BLaER1 (cell line): ENCODE measurements around the gene ATP11A.

ENCODE experiments used
- H3K27ac ChIP-seq: shearing (Covaris generic); formaldehyde crosslinking; 2 replicates; pipeline ENCODE4 v1.8.1; 2022
- H3K27me3 ChIP-seq: shearing (Covaris generic); formaldehyde crosslinking; 2 replicates; pipeline ENCODE4 v1.8.1; 2022
- H3K36me3 ChIP-seq: shearing (Covaris generic); formaldehyde crosslinking; 2 replicates; pipeline ENCODE4 v1.8.1; 2022
- H3K4me1 ChIP-seq: shearing (Covaris generic); formaldehyde crosslinking; 2 replicates; pipeline ENCODE4 v1.8.1; 2022
- H3K4me2 ChIP-seq: shearing (Covaris generic); formaldehyde crosslinking; 2 replicates; pipeline ENCODE4 v1.8.1; 2022
- H3K4me3 ChIP-seq: shearing (Covaris generic); formaldehyde crosslinking; 2 replicates; pipeline ENCODE4 v1.8.1; 2022
- H3K9ac ChIP-seq: shearing (Covaris generic); formaldehyde crosslinking; 2 replicates; pipeline ENCODE4 v1.8.1; 2022
- H3K9me3 ChIP-seq: shearing (Covaris generic); formaldehyde crosslinking; 2 replicates; pipeline ENCODE4 v1.8.1; 2022
- H4K20me1 ChIP-seq: shearing (Covaris generic); formaldehyde crosslinking; 2 replicates; pipeline ENCODE4 v1.8.1; 2022
- Cebpa-rat ChIP-seq: shearing (Covaris generic); IDR thresholded peaks from 2 replicates; pipeline ENCODE4 v1.8.1; 2022

The ATP11A gene

GRCh38 chr13:112911883-112912282 lies 222.0 kb downstream of the ATP11A start:
- no peak overlapping the region for H3K27ac ChIP-seq
- no peak for TF ChIP-seq Cebpa-rat
- 0 out of 2 replicates have a peak, but pooled peaks cover under 1% of the 10 kb centered on the region for H3K9me3 ChIP-seq
- peaks cover 37% of the 10 kb centered on the region for H4K20me1 ChIP-seq
- peaks cover 46% of the 10 kb centered on the region for H3K4me1 ChIP-seq
- no peak overlapping the region for H3K4me2 ChIP-seq
- no peak overlapping the region for H3K4me3 ChIP-seq
- H3K9ac ChIP-seq = no peak overlapping the region
- H3K27me3 ChIP-seq = peaks cover 69% of the 10 kb centered on the region
- H3K36me3 ChIP-seq = no peaks in the 10 kb centered on the region

- H3K9me3 ChIP-seq = no peaks in the 10 kb centered on the region
- H4K20me1 ChIP-seq = peaks cover 27% of the 10 kb centered on the region
- peak overlapping the region; percentile 29; the same call in 1 of the 2 replicates for H3K4me2 ChIP-seq
- H3K27ac ChIP-seq = no peak overlapping the region
- peaks cover 41% of the 10 kb centered on the region for H3K4me1 ChIP-seq
- no peak overlapping the region for H3K9ac ChIP-seq
- H3K36me3 ChIP-seq = no peaks in the 10 kb centered on the region
- no peak for TF ChIP-seq Cebpa-rat
- peaks cover 65% of the 10 kb centered on the region for H3K27me3 ChIP-seq
- no peak overlapping the region for H3K4me3 ChIP-seq
Measured at GRCh38 chr13:112912726-112913440, 223.0 kb downstream of the ATP11A start.

- Histone ChIP-seq H3K4me1 (peaks cover 23% of the 10 kb centered on the region), H3K9ac (no peak overlapping the region), H3K4me3 (no peak overlapping the region), H3K27ac (no peak overlapping the region), H3K9me3 (no peaks in the 10 kb centered on the region), H4K20me1 (peaks cover 4% of the 10 kb centered on the region; the same call in 1 of the 2 replicates), H3K4me2 (no peak overlapping the region), H3K36me3 (no peaks in the 10 kb centered on the region), H3K27me3 (peaks cover 38% of the 10 kb centered on the region)
- TF ChIP-seq Cebpa-rat = no peak
Measured at GRCh38 chr13:112916296-112916695, 226.5 kb downstream of the ATP11A start.

GRCh38 chr13:112917056-112917664 lies 227.3 kb downstream of the ATP11A start:
- peaks cover 4% of the 10 kb centered on the region; the same call in 1 of the 2 replicates for H4K20me1 ChIP-seq
- H3K27me3 ChIP-seq = peaks cover 29% of the 10 kb centered on the region
- no peak overlapping the region for H3K9ac ChIP-seq
- H3K27ac ChIP-seq = no peak overlapping the region
- H3K4me2 ChIP-seq = no peak overlapping the region
- H3K4me1 ChIP-seq = peaks cover 23% of the 10 kb centered on the region
- H3K9me3 ChIP-seq = no peaks in the 10 kb centered on the region
- no peak for TF ChIP-seq Cebpa-rat
- H3K4me3 ChIP-seq = no peak overlapping the region
- H3K36me3 ChIP-seq = no peaks in the 10 kb centered on the region

- TF ChIP-seq Cebpa-rat = no peak
- no peaks in the 10 kb centered on the region for H3K9me3 ChIP-seq
- peaks cover 23% of the 10 kb centered on the region for H3K27me3 ChIP-seq
- H3K27ac ChIP-seq = no peak overlapping the region
- peak overlapping the region; percentile 69; the same call in 1 of the 2 replicates for H3K4me2 ChIP-seq
- H3K36me3 ChIP-seq = no peaks in the 10 kb centered on the region
- H4K20me1 ChIP-seq = peaks cover 4% of the 10 kb centered on the region; the same call in 1 of the 2 replicates
- no peak overlapping the region for H3K4me3 ChIP-seq
- no peak overlapping the region for H3K9ac ChIP-seq
- H3K4me1 ChIP-seq = peaks cover 23% of the 10 kb centered on the region
Measured at GRCh38 chr13:112917737-112918136, 227.9 kb downstream of the ATP11A start.

- Histone ChIP-seq H3K36me3 (no peaks in the 10 kb centered on the region), H3K27ac (no peak overlapping the region), H4K20me1 (peaks cover 4% of the 10 kb centered on the region; the same call in 1 of the 2 replicates), H3K4me1 (peaks cover 20% of the 10 kb centered on the region), H3K4me2 (peak overlapping the region; percentile 69), H3K9ac (no peak overlapping the region), H3K4me3 (no peak overlapping the region), H3K27me3 (peaks cover 18% of the 10 kb centered on the region), H3K9me3 (no peaks in the 10 kb centered on the region)
- no peak for TF ChIP-seq Cebpa-rat
Measured at GRCh38 chr13:112918266-112918665, 228.4 kb downstream of the ATP11A start.

GRCh38 chr13:112918746-112919145 lies 228.9 kb downstream of the ATP11A start:
- no peak for TF ChIP-seq Cebpa-rat
- H3K4me2 ChIP-seq = peak overlapping the region; percentile 69

GRCh38 chr13:112923962-112924361 lies 234.1 kb downstream of the ATP11A start:
- H3K4me3 ChIP-seq = no peak overlapping the region
- H3K27me3 ChIP-seq = peaks cover 15% of the 10 kb centered on the region
- no peak overlapping the region for H3K4me2 ChIP-seq
- H3K27ac ChIP-seq = no peak overlapping the region
- no peak overlapping the region for H3K9ac ChIP-seq
- H3K9me3 ChIP-seq = no peaks in the 10 kb centered on the region
- peaks cover under 1% of the 10 kb centered on the region; the same call in 1 of the 2 replicates for H3K4me1 ChIP-seq
- TF ChIP-seq Cebpa-rat = no peak
- no peaks in the 10 kb centered on the region for H3K36me3 ChIP-seq
- peaks cover 6% of the 10 kb centered on the region; the same call in 1 of the 2 replicates for H4K20me1 ChIP-seq

More at GRCh38 chr13:112918746-112919145, 228.9 kb downstream of the ATP11A start:
- Histone ChIP-seq H3K36me3 (no peaks in the 10 kb centered on the region), H3K27me3 (peaks cover 13% of the 10 kb centered on the region), H3K9me3 (no peaks in the 10 kb centered on the region), H3K27ac (no peak overlapping the region), H3K4me1 (peaks cover 16% of the 10 kb centered on the region), H3K4me3 (no peak overlapping the region), H4K20me1 (peaks cover 4% of the 10 kb centered on the region; the same call in 1 of the 2 replicates), H3K9ac (no peak overlapping the region)

GRCh38 chr13:112924365-112924764 lies 234.5 kb downstream of the ATP11A start:
- Histone ChIP-seq H3K36me3 (no peaks in the 10 kb centered on the region), H4K20me1 (peaks cover 7% of the 10 kb centered on the region; the same call in 1 of the 2 replicates), H3K9ac (no peak overlapping the region), H3K27ac (no peak overlapping the region), H3K27me3 (peaks cover 19% of the 10 kb centered on the region), H3K4me3 (no peak overlapping the region), H3K4me2 (no peak overlapping the region), H3K9me3 (no peaks in the 10 kb centered on the region), H3K4me1 (peaks cover 1% of the 10 kb centered on the region; the same call in 1 of the 2 replicates)
- no peak for TF ChIP-seq Cebpa-rat

GRCh38 chr13:112926003-112926402 lies 236.2 kb downstream of the ATP11A start:
- no peak overlapping the region for H3K9ac ChIP-seq
- H3K4me1 ChIP-seq = peaks cover 6% of the 10 kb centered on the region
- no peak overlapping the region for H3K27ac ChIP-seq
- TF ChIP-seq Cebpa-rat = no peak
- H3K36me3 ChIP-seq = no peaks in the 10 kb centered on the region
- H3K4me3 ChIP-seq = no peak overlapping the region
- no peak overlapping the region for H3K4me2 ChIP-seq
- H3K27me3 ChIP-seq = peaks cover 35% of the 10 kb centered on the region
- H3K9me3 ChIP-seq = no peaks in the 10 kb centered on the region
- H4K20me1 ChIP-seq = peaks cover 16% of the 10 kb centered on the region; the same call in 1 of the 2 replicates
